HG02798 (cell line): ENCODE results near the gene RBMS1.
"Not testable (repeated sequence)": the region's sequence is repeated elsewhere in the genome, so short reads cannot be mapped to it uniquely, and the experiment has no call there.

Source experiments
- ATAC-seq: cut with Tn5 transposase; IDR thresholded peaks from one replicate; pipeline ENCODE4 v1.9.1; 2021; ENCODE audit warnings: mild to moderate bottlenecking; ENCODE audit not compliant: unreplicated experiment, poor library complexity

Gene RBMS1

GRCh38 chr2:160368988-160369930 is 124.3 kb downstream of the RBMS1 start:
- no peak for ATAC-seq

GRCh38 chr2:160367887-160368286 is 125.7 kb downstream of the RBMS1 start:
- ATAC-seq: no peak

GRCh38 chr2:160367139-160367538 is 126.5 kb downstream of the RBMS1 start:
- not testable (repeated sequence) for ATAC-seq

- no peak for ATAC-seq
Measured at GRCh38 chr2:160366474-160366873, 127.1 kb downstream of the RBMS1 start.

GRCh38 chr2:160365716-160366367 is 127.8 kb downstream of the RBMS1 start:
- ATAC-seq: no peak

- no peak for ATAC-seq
Measured at GRCh38 chr2:160364364-160364763, 129.2 kb downstream of the RBMS1 start.

GRCh38 chr2:160363961-160364360 is 129.6 kb downstream of the RBMS1 start:
- ATAC-seq: no peak

GRCh38 chr2:160363055-160363454 is 130.6 kb downstream of the RBMS1 start:
- no peak for ATAC-seq

- ATAC-seq: no peak
Measured at GRCh38 chr2:160362541-160362940, 131.1 kb downstream of the RBMS1 start.

- ATAC-seq: no peak
Measured at GRCh38 chr2:160362018-160362417, 131.6 kb downstream of the RBMS1 start.

GRCh38 chr2:160360089-160360757 is 133.4 kb downstream of the RBMS1 start:
- ATAC-seq: no peak

- ATAC-seq: no peak
Measured at GRCh38 chr2:160358046-160358445, 135.6 kb downstream of the RBMS1 start.

- ATAC-seq: no peak
Measured at GRCh38 chr2:160356485-160356884, 137.1 kb downstream of the RBMS1 start.

- ATAC-seq: no peak
Measured at GRCh38 chr2:160355080-160355479, 138.5 kb downstream of the RBMS1 start.

GRCh38 chr2:160354677-160355076 is 138.9 kb downstream of the RBMS1 start:
- no peak for ATAC-seq

- no peak for ATAC-seq
Measured at GRCh38 chr2:160353813-160354212, 139.8 kb downstream of the RBMS1 start.

- no peak for ATAC-seq
Measured at GRCh38 chr2:160353166-160353565, 140.4 kb downstream of the RBMS1 start.

- ATAC-seq: no peak
Measured at GRCh38 chr2:160352500-160352899, 141.1 kb downstream of the RBMS1 start.

- ATAC-seq: no peak
Measured at GRCh38 chr2:160351956-160352355, 141.7 kb downstream of the RBMS1 start.

GRCh38 chr2:160349306-160349705 is 144.3 kb downstream of the RBMS1 start:
- no peak for ATAC-seq

GRCh38 chr2:160347269-160347863 is 146.2 kb downstream of the RBMS1 start:
- ATAC-seq: no peak
